Erythroblast (primary cell): ENCODE data around the gene ADAMTS12.

ENCODE experiments used
- GATA1 ChIP-seq: IDR thresholded peaks from 2 replicates; pipeline ENCODE4 v1.6.1; 2011; ENCODE audit warnings: low read depth, mild to moderate bottlenecking, control low read depth, low read length, moderate library complexity
- POLR2A ChIP-seq: IDR thresholded peaks from 2 replicates; pipeline ENCODE4 v1.6.1; 2011; ENCODE audit warnings: mild to moderate bottlenecking, low read length

DNA sequence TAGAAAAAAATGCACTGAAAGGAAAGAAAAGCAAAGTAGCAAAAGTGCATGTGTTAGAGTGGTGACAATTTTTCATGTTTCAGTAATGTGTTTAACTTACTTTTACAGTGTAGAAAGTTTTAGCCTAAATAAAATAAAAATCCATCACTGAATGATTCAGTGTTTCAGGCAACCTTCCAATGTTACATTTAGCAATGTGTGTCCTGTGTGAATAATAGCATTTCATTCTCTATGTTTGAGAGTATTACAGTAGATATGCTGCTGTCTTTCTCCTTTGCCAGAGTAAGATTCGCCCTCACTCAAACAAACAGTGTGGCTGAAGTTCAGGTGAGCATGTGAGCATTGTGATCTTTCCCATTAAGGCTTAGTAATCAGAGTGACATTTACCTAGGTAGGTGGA, 279.9 kb downstream of the ADAMTS12 start:
- TF ChIP-seq POLR2A (no peak), GATA1 (no peak)
